BLaER1 (cell line): Measurements from ENCODE around the gene SLC6A4.

Source experiments
- H3K27ac ChIP-seq: shearing (Covaris generic); formaldehyde crosslinking; 2 replicates; pipeline ENCODE4 v1.8.1; 2022
- H3K27me3 ChIP-seq: shearing (Covaris generic); formaldehyde crosslinking; 2 replicates; pipeline ENCODE4 v1.8.1; 2022
- H3K36me3 ChIP-seq: shearing (Covaris generic); formaldehyde crosslinking; 2 replicates; pipeline ENCODE4 v1.8.1; 2022
- H3K4me1 ChIP-seq: shearing (Covaris generic); formaldehyde crosslinking; 2 replicates; pipeline ENCODE4 v1.8.1; 2022
- H3K4me2 ChIP-seq: shearing (Covaris generic); formaldehyde crosslinking; 2 replicates; pipeline ENCODE4 v1.8.1; 2022
- H3K4me3 ChIP-seq: shearing (Covaris generic); formaldehyde crosslinking; 2 replicates; pipeline ENCODE4 v1.8.1; 2022
- H3K9ac ChIP-seq: shearing (Covaris generic); formaldehyde crosslinking; 2 replicates; pipeline ENCODE4 v1.8.1; 2022
- H3K9me3 ChIP-seq: shearing (Covaris generic); formaldehyde crosslinking; 2 replicates; pipeline ENCODE4 v1.8.1; 2022
- H4K20me1 ChIP-seq: shearing (Covaris generic); formaldehyde crosslinking; 2 replicates; pipeline ENCODE4 v1.8.1; 2022
- Cebpa-rat ChIP-seq: shearing (Covaris generic); IDR thresholded peaks from 2 replicates; pipeline ENCODE4 v1.8.1; 2022

The SLC6A4 gene

DNA sequence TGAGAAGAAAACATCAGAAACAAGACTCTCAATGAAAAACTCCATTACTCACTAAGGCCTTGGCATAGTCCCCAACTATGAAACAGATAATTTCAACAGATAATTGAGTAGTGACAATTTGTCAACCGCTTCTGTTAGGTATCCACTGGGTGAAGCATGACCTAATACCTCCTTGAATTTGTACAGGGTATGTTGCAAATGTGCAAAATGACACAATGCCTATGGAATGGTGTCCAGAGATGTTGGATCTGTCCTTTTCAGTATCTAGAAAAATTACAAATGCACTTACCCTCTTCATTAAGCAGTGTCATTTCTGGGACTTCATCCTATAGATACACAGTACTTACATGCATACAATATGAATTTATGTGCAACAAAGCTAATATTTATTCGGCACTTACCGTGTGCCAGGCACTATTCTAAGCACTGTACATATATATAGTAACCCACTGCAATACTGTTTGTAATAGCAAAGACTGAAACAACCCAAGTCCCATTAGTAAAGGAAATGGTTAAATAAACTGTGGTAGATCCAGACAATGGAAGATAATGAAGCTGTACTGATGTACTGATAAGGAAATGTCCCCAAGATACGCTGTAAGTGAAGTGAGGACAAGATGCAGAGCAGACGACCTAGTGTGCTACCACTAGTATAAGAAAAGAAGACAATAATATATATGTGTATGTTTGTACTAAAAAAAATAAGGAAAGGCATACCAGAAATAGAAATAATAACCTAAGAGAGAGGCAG lies 21.4 kb upstream of the SLC6A4 start:
- no peak for TF ChIP-seq Cebpa-rat
- no peak overlapping the region for H3K4me3 ChIP-seq
- peaks cover 92% of the 10 kb centered on the region for H3K36me3 ChIP-seq
- 0 out of 2 replicates have a peak, but pooled peaks cover 4% of the 10 kb centered on the region for H3K4me1 ChIP-seq
- H3K4me2 ChIP-seq, result no peak overlapping the region
- no peak overlapping the region for H3K9ac ChIP-seq
- no peaks in the 10 kb centered on the region for H3K9me3 ChIP-seq
- H3K27me3 ChIP-seq, result no peaks in the 10 kb centered on the region
- H3K27ac ChIP-seq, result no peak overlapping the region
- peaks cover 10% of the 10 kb centered on the region; the same call in 1 of the 2 replicates for H4K20me1 ChIP-seq

DNA sequence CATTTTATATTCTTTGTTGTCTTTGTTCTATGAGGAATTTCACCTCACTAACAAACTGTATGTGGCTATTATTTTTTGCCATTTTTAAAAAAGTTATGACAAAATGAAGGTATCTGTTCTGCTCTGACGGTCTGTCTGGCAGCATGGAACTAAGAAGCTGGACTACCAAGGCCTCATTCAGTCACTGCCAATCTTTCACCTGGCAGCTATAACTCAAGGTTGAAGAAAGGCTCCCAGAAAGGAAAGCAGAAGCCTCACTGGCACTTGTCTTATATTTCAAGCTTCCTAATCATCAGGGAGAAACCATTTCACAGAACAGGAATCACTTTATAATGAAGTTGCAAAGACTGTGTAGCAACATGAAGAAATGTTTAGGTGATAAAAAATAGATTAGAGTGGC lies 18.7 kb upstream of the SLC6A4 start:
- no peaks in the 10 kb centered on the region for H3K27me3 ChIP-seq
- no peak overlapping the region for H3K4me2 ChIP-seq
- no peaks in the 10 kb centered on the region for H3K9me3 ChIP-seq
- no peak for TF ChIP-seq Cebpa-rat
- peaks cover 2% of the 10 kb centered on the region; the same call in 1 of the 2 replicates for H4K20me1 ChIP-seq
- H3K27ac ChIP-seq, result no peak overlapping the region
- H3K36me3 ChIP-seq, result peaks cover 91% of the 10 kb centered on the region
- no peak overlapping the region for H3K9ac ChIP-seq
- 0 out of 2 replicates have a peak, but pooled peaks cover 4% of the 10 kb centered on the region for H3K4me1 ChIP-seq
- H3K4me3 ChIP-seq, result no peak overlapping the region

DNA sequence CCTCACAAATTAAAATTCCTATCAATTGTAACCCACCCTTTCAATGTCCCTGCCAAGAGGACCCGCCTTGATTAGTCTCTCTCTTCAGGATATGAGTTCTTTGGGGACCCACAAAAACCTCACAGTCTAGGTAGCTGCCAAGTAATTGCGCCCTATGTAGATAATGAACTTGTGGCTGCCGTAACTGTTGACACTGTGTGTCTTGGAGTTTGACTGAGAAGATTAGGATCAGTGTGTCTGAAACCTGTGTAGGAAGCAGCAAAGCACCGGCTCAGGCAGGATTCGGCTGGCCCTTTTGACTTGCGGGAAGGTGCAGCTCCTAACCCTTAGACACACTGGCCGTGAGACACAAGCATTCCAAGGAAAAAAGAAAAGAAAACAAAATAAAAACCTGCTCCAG lies 17.8 kb upstream of the SLC6A4 start:
- H3K36me3 ChIP-seq, result peaks cover 91% of the 10 kb centered on the region
- no peak overlapping the region for H3K9ac ChIP-seq
- no peaks in the 10 kb centered on the region for H3K4me1 ChIP-seq
- no peak overlapping the region for H3K4me3 ChIP-seq
- no peak overlapping the region for H3K27ac ChIP-seq
- H3K4me2 ChIP-seq, result no peak overlapping the region
- no peak for TF ChIP-seq Cebpa-rat
- H3K9me3 ChIP-seq, result no peaks in the 10 kb centered on the region
- no peaks in the 10 kb centered on the region for H4K20me1 ChIP-seq
- no peaks in the 10 kb centered on the region for H3K27me3 ChIP-seq

DNA sequence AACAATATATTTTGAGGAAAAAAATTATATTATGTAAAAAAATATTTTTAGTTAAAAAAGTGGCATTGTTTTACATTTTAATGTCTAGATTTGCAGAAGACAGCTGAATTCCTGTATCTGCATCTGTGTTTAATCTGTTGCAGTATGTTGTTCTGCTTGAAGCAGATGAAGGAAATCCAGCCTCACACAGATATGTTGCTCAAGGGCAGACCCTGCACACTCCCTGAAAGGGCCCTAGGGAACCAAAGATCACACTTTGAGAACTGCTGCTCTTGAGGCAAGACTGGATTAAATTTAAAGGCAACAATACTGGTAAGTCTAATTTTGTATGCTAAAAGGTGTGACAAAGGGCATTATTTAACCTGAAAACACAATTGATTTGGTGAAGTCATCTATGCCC lies 16.4 kb upstream of the SLC6A4 start:
- no peak for TF ChIP-seq Cebpa-rat
- Histone ChIP-seq H3K9me3 (no peaks in the 10 kb centered on the region), H3K36me3 (peaks cover 91% of the 10 kb centered on the region), H3K4me2 (no peak overlapping the region), H3K27me3 (no peaks in the 10 kb centered on the region), H3K4me1 (no peaks in the 10 kb centered on the region), H4K20me1 (no peaks in the 10 kb centered on the region), H3K27ac (no peak overlapping the region), H3K9ac (no peak overlapping the region), H3K4me3 (no peak overlapping the region)

DNA sequence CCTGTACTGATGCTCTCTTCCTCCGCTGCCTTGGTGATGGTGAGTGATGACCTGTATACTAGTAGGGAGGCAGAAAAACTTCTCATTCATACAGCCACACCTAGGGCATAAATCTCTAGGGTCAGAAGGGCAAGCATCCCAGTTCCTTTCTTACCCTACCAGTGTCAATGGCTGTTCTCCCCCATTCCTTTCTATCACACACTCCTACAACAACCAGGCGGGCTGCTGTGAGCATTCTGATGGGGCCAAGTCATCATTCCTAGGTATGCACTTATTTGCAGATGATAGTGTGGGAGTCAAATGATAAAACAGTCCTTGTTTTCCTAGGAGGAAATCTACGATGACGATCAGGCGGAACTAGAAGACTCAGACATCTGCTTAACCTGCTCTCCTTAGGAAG lies 14.0 kb upstream of the SLC6A4 start:
- H4K20me1 ChIP-seq, result no peaks in the 10 kb centered on the region
- H3K9me3 ChIP-seq, result no peaks in the 10 kb centered on the region
- H3K4me3 ChIP-seq, result no peak overlapping the region
- H3K9ac ChIP-seq, result no peak overlapping the region
- no peak for TF ChIP-seq Cebpa-rat
- no peak overlapping the region for H3K4me2 ChIP-seq
- no peaks in the 10 kb centered on the region for H3K27me3 ChIP-seq
- no peak overlapping the region for H3K27ac ChIP-seq
- peaks cover 77% of the 10 kb centered on the region for H3K36me3 ChIP-seq
- H3K4me1 ChIP-seq, result no peaks in the 10 kb centered on the region

DNA sequence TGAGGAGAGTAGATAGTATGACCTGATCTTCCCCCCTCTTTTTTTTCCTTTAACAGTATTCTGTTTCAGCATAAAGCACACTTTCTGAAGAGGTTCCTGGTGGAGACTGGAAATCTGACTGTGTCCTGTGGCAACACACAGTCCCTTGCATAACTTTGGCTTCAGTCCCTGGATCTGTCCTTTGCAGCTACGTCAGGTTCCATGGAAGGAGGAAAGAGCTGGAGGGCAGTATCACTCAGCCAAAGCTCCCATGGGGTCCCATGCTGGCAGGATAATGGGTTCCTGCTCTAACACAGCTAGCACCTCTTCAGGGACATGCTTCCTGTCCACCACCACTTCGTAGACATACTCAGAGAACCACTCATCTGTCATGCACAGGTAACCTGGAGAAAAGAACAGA lies 13.3 kb upstream of the SLC6A4 start:
- no peak overlapping the region for H3K27ac ChIP-seq
- H3K27me3 ChIP-seq, result no peaks in the 10 kb centered on the region
- TF ChIP-seq Cebpa-rat, result no peak
- no peaks in the 10 kb centered on the region for H4K20me1 ChIP-seq
- H3K9me3 ChIP-seq, result no peaks in the 10 kb centered on the region
- H3K4me2 ChIP-seq, result no peak overlapping the region
- H3K36me3 ChIP-seq, result peaks cover 79% of the 10 kb centered on the region
- no peaks in the 10 kb centered on the region for H3K4me1 ChIP-seq
- no peak overlapping the region for H3K4me3 ChIP-seq
- H3K9ac ChIP-seq, result no peak overlapping the region

DNA sequence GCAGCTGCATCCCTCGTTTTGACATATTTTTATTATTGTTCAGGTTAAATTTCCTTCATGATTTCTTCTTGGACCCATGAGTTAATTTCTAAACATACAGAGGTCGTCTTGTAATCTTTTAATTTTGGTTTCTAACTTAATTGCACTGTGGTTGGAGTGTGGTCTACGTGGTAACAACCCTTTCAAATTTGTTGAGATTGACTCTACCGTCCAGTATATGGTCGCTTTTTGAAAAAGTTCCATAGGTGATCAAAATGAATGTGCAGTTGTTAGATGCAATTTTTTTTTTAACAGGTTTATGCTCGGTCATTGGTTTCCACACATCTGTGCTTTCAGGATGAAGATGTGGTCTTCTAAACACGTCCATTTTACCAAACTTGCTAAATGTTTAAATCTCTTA lies 11.0 kb upstream of the SLC6A4 start:
- no peaks in the 10 kb centered on the region for H3K4me1 ChIP-seq
- no peaks in the 10 kb centered on the region for H3K9me3 ChIP-seq
- TF ChIP-seq Cebpa-rat, result no peak
- no peaks in the 10 kb centered on the region for H4K20me1 ChIP-seq
- no peak overlapping the region for H3K4me2 ChIP-seq
- no peak overlapping the region for H3K9ac ChIP-seq
- H3K27me3 ChIP-seq, result no peaks in the 10 kb centered on the region
- no peak overlapping the region for H3K27ac ChIP-seq
- no peak overlapping the region for H3K4me3 ChIP-seq
- peaks cover 58% of the 10 kb centered on the region for H3K36me3 ChIP-seq

DNA sequence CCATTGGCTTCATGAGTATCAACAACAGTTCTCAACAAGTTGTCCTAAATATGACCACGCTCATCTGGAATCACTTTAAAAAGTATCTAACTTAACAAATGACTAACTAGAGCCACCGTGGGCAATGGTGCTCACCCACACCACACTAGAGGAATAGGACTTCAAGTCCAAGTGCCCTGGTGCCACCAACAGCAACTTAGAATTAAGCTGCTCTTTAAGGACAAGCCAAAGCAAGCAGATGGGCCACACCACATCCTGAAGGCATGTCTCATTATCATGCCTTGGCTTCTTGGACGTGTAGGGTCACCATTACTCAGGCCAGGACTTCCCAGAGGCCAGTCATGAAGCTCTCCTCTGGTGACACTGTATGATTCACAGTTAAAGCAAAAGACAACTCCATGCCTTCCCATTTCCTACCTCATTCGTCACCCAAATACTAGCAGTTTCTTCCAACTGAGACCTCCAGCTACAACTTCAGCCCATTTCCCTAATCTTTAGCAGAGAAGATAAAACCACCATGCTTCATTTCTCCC lies 9.4 kb upstream of the SLC6A4 start:
- Histone ChIP-seq H4K20me1 (no peaks in the 10 kb centered on the region), H3K4me3 (no peak overlapping the region), H3K36me3 (peaks cover 43% of the 10 kb centered on the region), H3K9ac (no peak overlapping the region), H3K4me1 (peaks cover 4% of the 10 kb centered on the region; the same call in 1 of the 2 replicates), H3K9me3 (peaks cover 5% of the 10 kb centered on the region; the same call in 1 of the 2 replicates), H3K4me2 (no peak overlapping the region), H3K27ac (no peak overlapping the region), H3K27me3 (no peaks in the 10 kb centered on the region)
- no peak for TF ChIP-seq Cebpa-rat

DNA sequence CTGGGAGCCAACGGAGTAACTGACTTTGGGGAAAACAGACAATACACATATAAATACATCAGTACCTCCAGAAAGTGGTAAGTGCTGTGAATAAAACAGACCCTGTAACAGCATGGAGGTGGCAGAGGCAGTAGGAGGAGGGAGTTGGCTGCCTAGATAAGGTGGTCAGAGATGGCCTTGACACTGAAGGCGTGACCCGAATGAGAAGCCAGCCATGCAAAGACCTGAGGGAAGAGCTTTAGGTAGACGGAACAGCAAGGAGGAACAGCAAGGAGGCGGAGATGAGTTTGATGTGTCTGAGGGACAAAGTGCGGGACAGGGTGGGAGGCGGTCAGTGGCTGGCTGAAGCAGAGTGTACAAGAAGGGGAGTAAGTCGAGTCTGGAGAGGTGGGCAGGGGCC lies 8.1 kb upstream of the SLC6A4 start:
- H3K9ac ChIP-seq, result no peak overlapping the region
- peaks cover 14% of the 10 kb centered on the region for H3K4me1 ChIP-seq
- H3K9me3 ChIP-seq, result peaks cover 5% of the 10 kb centered on the region; the same call in 1 of the 2 replicates
- H4K20me1 ChIP-seq, result no peaks in the 10 kb centered on the region
- peaks cover 29% of the 10 kb centered on the region for H3K36me3 ChIP-seq
- no peak overlapping the region for H3K27ac ChIP-seq
- H3K27me3 ChIP-seq, result peaks cover 2% of the 10 kb centered on the region
- no peak overlapping the region for H3K4me2 ChIP-seq
- no peak overlapping the region for H3K4me3 ChIP-seq
- no peak for TF ChIP-seq Cebpa-rat

DNA sequence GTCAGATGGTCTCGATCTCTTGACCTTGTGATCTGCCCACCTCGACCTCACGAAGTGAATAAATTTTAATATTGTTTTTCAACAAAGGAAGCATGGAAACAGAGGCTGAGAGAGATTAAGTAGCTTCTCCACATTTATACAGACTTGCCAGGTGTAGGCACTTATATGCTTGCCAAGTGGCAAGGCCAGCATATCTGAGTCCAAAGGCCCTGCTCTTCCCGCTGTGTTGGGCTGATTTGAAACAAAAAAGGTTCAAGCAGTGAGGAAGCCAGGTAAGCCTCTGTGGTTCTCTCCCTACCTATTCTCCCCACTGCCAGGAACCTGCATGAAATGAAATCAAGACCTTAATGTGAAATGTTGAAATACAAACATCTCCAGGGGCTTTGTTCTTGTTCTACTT lies 7.5 kb upstream of the SLC6A4 start:
- no peak overlapping the region for H3K27ac ChIP-seq
- no peak overlapping the region for H3K9ac ChIP-seq
- H3K27me3 ChIP-seq, result peaks cover 7% of the 10 kb centered on the region
- no peak overlapping the region for H3K4me2 ChIP-seq
- H3K36me3 ChIP-seq, result peaks cover 23% of the 10 kb centered on the region
- H4K20me1 ChIP-seq, result no peaks in the 10 kb centered on the region
- peaks cover 16% of the 10 kb centered on the region for H3K4me1 ChIP-seq
- H3K9me3 ChIP-seq, result peaks cover 5% of the 10 kb centered on the region; the same call in 1 of the 2 replicates
- TF ChIP-seq Cebpa-rat, result no peak
- H3K4me3 ChIP-seq, result no peak overlapping the region
